ENCODE results near the gene VPS11.

Gene VPS11

GRCh38 chr11:119130662-119131061, 63.0 kb downstream of the VPS11 start:
- Histone ChIP-seq H4K20me1 (ENCODE audit: control insufficient read depth, insufficient read depth, low read depth, low read length) (0 out of 2 replicates have a peak, but pooled peaks cover 4% of the 10 kb centered on the region), H3K27ac (ENCODE audit: low read depth, low read length) (no peak overlapping the region), H3F3A (ENCODE audit: control insufficient read depth, insufficient read depth) (0 out of 2 replicates have a peak, but pooled peaks cover 4% of the 10 kb centered on the region), H3K27me3 (ENCODE audit: control insufficient read depth, low read length) (no peaks in the 10 kb centered on the region), H3K36me3 (ENCODE audit: control insufficient read depth, low read length) (peaks cover 56% of the 10 kb centered on the region), H3K4me2 (ENCODE audit: low read length) (no peak overlapping the region), H3K9me2 (replicated peaks; ENCODE audit: control insufficient read depth, low read length) (no peaks in the 10 kb centered on the region), H3K79me2 (ENCODE audit: control insufficient read depth, low read length) (peaks cover 5% of the 10 kb centered on the region), H3K4me1 (ENCODE audit: control insufficient read depth, low read length) (peaks cover 8% of the 10 kb centered on the region), H3K4me3 (ENCODE audit: low read length) (no peak overlapping the region), H3K9me3 (ENCODE audit: control insufficient read depth, insufficient read depth, low read length) (no peaks in the 10 kb centered on the region)
- TF ChIP-seq, protein P1, sequence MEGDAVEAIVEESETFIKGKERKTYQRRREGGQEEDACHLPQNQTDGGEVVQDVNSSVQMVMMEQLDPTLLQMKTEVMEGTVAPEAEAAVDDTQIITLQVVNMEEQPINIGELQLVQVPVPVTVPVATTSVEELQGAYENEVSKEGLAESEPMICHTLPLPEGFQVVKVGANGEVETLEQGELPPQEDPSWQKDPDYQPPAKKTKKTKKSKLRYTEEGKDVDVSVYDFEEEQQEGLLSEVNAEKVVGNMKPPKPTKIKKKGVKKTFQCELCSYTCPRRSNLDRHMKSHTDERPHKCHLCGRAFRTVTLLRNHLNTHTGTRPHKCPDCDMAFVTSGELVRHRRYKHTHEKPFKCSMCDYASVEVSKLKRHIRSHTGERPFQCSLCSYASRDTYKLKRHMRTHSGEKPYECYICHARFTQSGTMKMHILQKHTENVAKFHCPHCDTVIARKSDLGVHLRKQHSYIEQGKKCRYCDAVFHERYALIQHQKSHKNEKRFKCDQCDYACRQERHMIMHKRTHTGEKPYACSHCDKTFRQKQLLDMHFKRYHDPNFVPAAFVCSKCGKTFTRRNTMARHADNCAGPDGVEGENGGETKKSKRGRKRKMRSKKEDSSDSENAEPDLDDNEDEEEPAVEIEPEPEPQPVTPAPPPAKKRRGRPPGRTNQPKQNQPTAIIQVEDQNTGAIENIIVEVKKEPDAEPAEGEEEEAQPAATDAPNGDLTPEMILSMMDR (IDR thresholded peaks at IDR 0.05; ENCODE audit: low read depth, low read length, poor library complexity, severe bottlenecking): no peak
- TF ChIP-seq EZH2phosphoT487 (IDR thresholded peaks at IDR 0.05; ENCODE audit: borderline replicate concordance, low read length): no peak

Measured in DOHH2 (cell line).